Neural progenitor cell (in vitro differentiated cells): ENCODE data around the gene PCDH9.
"Not testable (repeated sequence)": the region's sequence is repeated elsewhere in the genome, so short reads cannot be mapped to it uniquely, and the experiment has no call there.

ENCODE experiments used
- CTCF ChIP-seq: fragments of 200-600 bp; sonication (generic); IDR thresholded peaks from 2 replicates; pipeline ENCODE4 v1.5.1; 2017; ENCODE audit warnings: antibody characterized with exemption, mild to moderate bottlenecking
- EZH2 ChIP-seq: fragments of 200-600 bp; sonication (generic); IDR thresholded peaks from 2 replicates; pipeline ENCODE4 v1.6.1; 2017; ENCODE audit warnings: antibody characterized with exemption, mild to moderate bottlenecking, moderate library complexity
- EZH2phosphoT487 ChIP-seq: fragments of 200-600 bp; sonication (generic); IDR thresholded peaks from 2 replicates; pipeline ENCODE4 v1.6.1; 2017; ENCODE audit warnings: antibody characterized with exemption

GRCh38 chr13:66259426-66259825 lies 970.7 kb downstream of the PCDH9 start:
- not testable (repeated sequence) for TF ChIP-seq CTCF, EZH2, EZH2phosphoT487
